ENCODE measurements around the gene TTBK1. TPM values are rescaled to one million over a fixed set of nuclear protein-coding genes. Genes with fewer than 3 reads are reported as not detected.

Gene TTBK1
- total and polyA plus RNA-seq, 2 of the 4 experiments (the other 2 are of a cell fraction) = 0.02 TPM; not detected in 1

GRCh38 chr6:43254846-43255245 is 11.6 kb downstream of the TTBK1 start:
- no peak overlapping the region for H3K23ac ChIP-seq (ENCODE audit: low read depth, low read length)
- dilution Hi-C loops (cut with HindIII; ENCODE audit: low sequenced_read_pairs, unreplicated experiment) = no loop called here
- no peaks in the 10 kb centered on the region for H3K9me1 ChIP-seq (ENCODE audit: insufficient read depth, low read length)
- no peak overlapping the region for H3K9ac ChIP-seq (ENCODE audit: low read depth, low read length)
- no peak overlapping the region for H2AK9ac ChIP-seq (replicated peaks; ENCODE audit: low read depth, low read length, poor library complexity)
- H3K4me1 ChIP-seq (ENCODE audit: control insufficient read depth, insufficient read depth, low read length) = no peaks in the 10 kb centered on the region; the same call in 1 of the 2 replicates
- H4K20me1 ChIP-seq (ENCODE audit: insufficient read depth, low read length) = no peaks in the 10 kb centered on the region
- no peak overlapping the region for H3K56ac ChIP-seq (ENCODE audit: extremely low read depth, insufficient read depth, low read length)
- H3K27me3 ChIP-seq (ENCODE audit: control insufficient read depth, insufficient read depth, low read length) = peaks cover 64% of the 10 kb centered on the region
- H2BK5ac ChIP-seq (ENCODE audit: low read depth, low read length, poor library complexity, severe bottlenecking) = no peak overlapping the region
- CTCF ChIA-PET = no interaction called here
- no peak overlapping the region for H3K4ac ChIP-seq (ENCODE audit: low read depth, low read length)
- POLR2A ChIA-PET (ENCODE audit: unreplicated experiment) = no interaction called here
- H3K36me3 ChIP-seq (ENCODE audit: control insufficient read depth, insufficient read depth, low read length) = no peaks in the 10 kb centered on the region
- H3K18ac ChIP-seq (ENCODE audit: low read depth, low read length) = no peak overlapping the region
- no peak overlapping the region for H4K5ac ChIP-seq (ENCODE audit: low read depth, low read length)
- TF ChIP-seq RCOR1 (IDR thresholded peaks at IDR 0.05; ENCODE audit: insufficient replicate concordance, low read length) (no peak), MAFK (IDR thresholded peaks at IDR 0.05; ENCODE audit: low read depth, low read length) (no peak), MAZ (IDR thresholded peaks at IDR 0.05; ENCODE audit: borderline replicate concordance, low read depth, low read length) (no peak), MXI1 (IDR thresholded peaks at IDR 0.05; ENCODE audit: borderline replicate concordance, low read depth, low read length) (no peak), RFX5 (IDR thresholded peaks at IDR 0.05; ENCODE audit: low read depth, low read length) (no peak), CHD1 (IDR thresholded peaks at IDR 0.05; ENCODE audit: low read depth, low read length) (no peak), RAD21 (IDR thresholded peaks at IDR 0.05; ENCODE audit: low read length) (no peak), POLR2A (IDR thresholded peaks at IDR 0.05; ENCODE audit: low read depth, low read length) (no peak), ELK1 (IDR thresholded peaks at IDR 0.05; ENCODE audit: borderline replicate concordance, low read depth, low read length) (no peak), FOS (IDR thresholded peaks at IDR 0.05; ENCODE audit: low read depth, low read length) (no peak), USF2 (IDR thresholded peaks at IDR 0.05; ENCODE audit: low read depth, low read length) (no peak), CEBPB (IDR thresholded peaks at IDR 0.05; ENCODE audit: low read depth, low read length) (no peak), SMC3 (IDR thresholded peaks at IDR 0.05; ENCODE audit: low read depth, low read length) (no peak), BHLHE40 (IDR thresholded peaks at IDR 0.05; ENCODE audit: low read depth, low read length) (no peak), NFE2L2 (IDR thresholded peaks at IDR 0.05; ENCODE audit: low read depth, low read length) (no peak), CTCF (conservative IDR thresholded peaks at IDR 0.05; ENCODE audit: low read depth, low read length) (no peak)
- no peaks in the 10 kb centered on the region for H3K79me1 ChIP-seq (ENCODE audit: low read depth in 1 of 2, low read length in 2 of 2)
- no peak overlapping the region for H3K14ac ChIP-seq (replicated peaks; ENCODE audit: low read depth, low read length)
- H3K4me2 ChIP-seq (ENCODE audit: low read depth, low read length) = no peak overlapping the region
- H4K8ac ChIP-seq (ENCODE audit: low read depth in 2 of 2, low read length in 2 of 2) = no peak overlapping the region
- H2BK15ac ChIP-seq (ENCODE audit: low read depth, low read length) = no peak overlapping the region
- H3K4me3 ChIP-seq (ENCODE audit: insufficient read depth, low read depth, low read length) = no peak overlapping the region
- intact Hi-C loops (cut with micrococcal nuclease) = no loop called here
- no peak overlapping the region for H4K91ac ChIP-seq (ENCODE audit: insufficient read depth, low read depth, low read length)
- no peak overlapping the region for H3K27ac ChIP-seq (ENCODE audit: insufficient read depth, low read length)
- no peak overlapping the region for H2BK120ac ChIP-seq (ENCODE audit: low read depth, low read length)
- in situ Hi-C loops (cut with MboI; ENCODE audit: low sequenced_read_pairs) = loop anchor here (5.0 kb wide), 1 partner anchor 237 kb away; no protein-coding TSS in a partner anchor
- no peak overlapping the region for H2AK5ac ChIP-seq (ENCODE audit: low read depth, low read length)
- DNase-seq (no peak), ATAC-seq (ENCODE audit: low read depth) (no peak)
- 81% methylated on average over 4 of the region's 11 CpGs; no CpG with 5 or more reads in 1 of the 2 experiments for WGBS, 2 experiments (ENCODE audit: extremely low coverage in 2 of 2, insufficient read length in 1 of 2)
- H3K9me3 ChIP-seq (ENCODE audit: control insufficient read depth, insufficient read depth, low read length) = no peaks in the 10 kb centered on the region
- H2AFZ ChIP-seq (replicated peaks; ENCODE audit: low read length, poor library complexity) = no peak overlapping the region
- H2BK20ac ChIP-seq (ENCODE audit: low read depth, low read length) = no peak overlapping the region
- no TSS peak for BruUV-seq (replicated peaks)
